Neural progenitor cell (in vitro differentiated cells): ENCODE measurements around the gene VPS41.

ENCODE experiments used
- EZH2 ChIP-seq: fragments of 200-600 bp; sonication (generic); IDR thresholded peaks from 2 replicates; pipeline ENCODE4 v1.6.1; 2017; ENCODE audit warnings: antibody characterized with exemption, mild to moderate bottlenecking, moderate library complexity
- EZH2phosphoT487 ChIP-seq: fragments of 200-600 bp; sonication (generic); IDR thresholded peaks from 2 replicates; pipeline ENCODE4 v1.6.1; 2017; ENCODE audit warnings: antibody characterized with exemption
- TF ChIP-seq, protein P1 (sequence below): fragments of 200-600 bp; sonication (generic); IDR thresholded peaks from 2 replicates; pipeline ENCODE4 v1.5.1; 2017; ENCODE audit warnings: antibody characterized with exemption, mild to moderate bottlenecking

DNA sequence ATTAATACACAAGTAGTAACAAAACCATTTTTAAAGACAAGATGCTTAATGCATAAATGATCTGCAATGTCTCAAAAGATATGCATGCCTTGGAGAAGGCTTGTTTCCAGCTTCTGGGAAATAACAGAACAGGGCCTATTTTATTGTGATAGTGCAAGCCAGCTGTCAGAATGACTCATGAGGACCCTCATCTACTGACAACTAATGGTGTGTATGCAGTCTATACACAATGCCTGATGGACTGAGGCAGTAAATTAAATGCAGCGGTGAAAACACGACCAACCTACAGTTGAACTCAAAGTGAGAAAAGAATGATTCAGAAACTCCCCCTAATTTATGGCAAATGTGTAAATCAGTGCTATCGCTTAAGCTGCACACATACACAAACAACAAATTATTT lies 46.3 kb downstream of the VPS41 start:
- TF ChIP-seq, protein P1, sequence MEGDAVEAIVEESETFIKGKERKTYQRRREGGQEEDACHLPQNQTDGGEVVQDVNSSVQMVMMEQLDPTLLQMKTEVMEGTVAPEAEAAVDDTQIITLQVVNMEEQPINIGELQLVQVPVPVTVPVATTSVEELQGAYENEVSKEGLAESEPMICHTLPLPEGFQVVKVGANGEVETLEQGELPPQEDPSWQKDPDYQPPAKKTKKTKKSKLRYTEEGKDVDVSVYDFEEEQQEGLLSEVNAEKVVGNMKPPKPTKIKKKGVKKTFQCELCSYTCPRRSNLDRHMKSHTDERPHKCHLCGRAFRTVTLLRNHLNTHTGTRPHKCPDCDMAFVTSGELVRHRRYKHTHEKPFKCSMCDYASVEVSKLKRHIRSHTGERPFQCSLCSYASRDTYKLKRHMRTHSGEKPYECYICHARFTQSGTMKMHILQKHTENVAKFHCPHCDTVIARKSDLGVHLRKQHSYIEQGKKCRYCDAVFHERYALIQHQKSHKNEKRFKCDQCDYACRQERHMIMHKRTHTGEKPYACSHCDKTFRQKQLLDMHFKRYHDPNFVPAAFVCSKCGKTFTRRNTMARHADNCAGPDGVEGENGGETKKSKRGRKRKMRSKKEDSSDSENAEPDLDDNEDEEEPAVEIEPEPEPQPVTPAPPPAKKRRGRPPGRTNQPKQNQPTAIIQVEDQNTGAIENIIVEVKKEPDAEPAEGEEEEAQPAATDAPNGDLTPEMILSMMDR, result no peak
- no peak for TF ChIP-seq EZH2phosphoT487
- no peak for TF ChIP-seq EZH2
